Neutrophil (primary cell): ENCODE measurements around the gene ASXL1.

Experiments
- H3K27ac ChIP-seq: fragments of 200-600 bp; sonication (generic); 2 replicates; pipeline ENCODE4 v1.5.1; 2016; ENCODE audit warnings: mild to moderate bottlenecking, moderate library complexity
- H3K27me3 ChIP-seq: fragments of 200-600 bp; sonication (generic); 2 replicates; pipeline ENCODE4 v1.6.0; 2016; ENCODE audit warnings: mild to moderate bottlenecking
- H3K36me3 ChIP-seq: fragments of 200-600 bp; sonication (generic); 2 replicates; pipeline ENCODE4 v1.5.1; 2017
- H3K4me1 ChIP-seq, 2 experiments: fragments of 200-600 bp in 1 of 2; sonication (generic) in 1 of 2; 1 replicate in 1 of 2; 2 replicates in 1 of 2; pipeline versions ENCODE4 v1.5.1 to v1.6.1; 2013 to 2016; ENCODE audit warnings: low read depth in 1 of 2, low read length in 1 of 2, mild to moderate bottlenecking in 1 of 2, moderate library complexity in 1 of 2; ENCODE audit not compliant: control insufficient read depth in 1 of 2, insufficient read depth in 1 of 2
- H3K4me3 ChIP-seq, 2 experiments: fragments of 200-600 bp in 1 of 2; sonication (generic) in 1 of 2; 1 replicate in 1 of 2; 2 replicates in 1 of 2; pipeline ENCODE4 v1.5.1; 2013 to 2016; ENCODE audit warnings: low read depth in 1 of 2, low read length in 1 of 2, mild to moderate bottlenecking in 1 of 2, moderate library complexity in 1 of 2
- H3K9me3 ChIP-seq: fragments of 200-600 bp; sonication (generic); 2 replicates; pipeline ENCODE4 v1.5.1; 2016
- TF ChIP-seq, protein P1 (sequence below): fragments of 200-600 bp; sonication (generic); IDR thresholded peaks from 2 replicates; pipeline ENCODE4 v1.5.1; 2016; ENCODE audit warnings: antibody characterized with exemption

The ASXL1 gene

DNA sequence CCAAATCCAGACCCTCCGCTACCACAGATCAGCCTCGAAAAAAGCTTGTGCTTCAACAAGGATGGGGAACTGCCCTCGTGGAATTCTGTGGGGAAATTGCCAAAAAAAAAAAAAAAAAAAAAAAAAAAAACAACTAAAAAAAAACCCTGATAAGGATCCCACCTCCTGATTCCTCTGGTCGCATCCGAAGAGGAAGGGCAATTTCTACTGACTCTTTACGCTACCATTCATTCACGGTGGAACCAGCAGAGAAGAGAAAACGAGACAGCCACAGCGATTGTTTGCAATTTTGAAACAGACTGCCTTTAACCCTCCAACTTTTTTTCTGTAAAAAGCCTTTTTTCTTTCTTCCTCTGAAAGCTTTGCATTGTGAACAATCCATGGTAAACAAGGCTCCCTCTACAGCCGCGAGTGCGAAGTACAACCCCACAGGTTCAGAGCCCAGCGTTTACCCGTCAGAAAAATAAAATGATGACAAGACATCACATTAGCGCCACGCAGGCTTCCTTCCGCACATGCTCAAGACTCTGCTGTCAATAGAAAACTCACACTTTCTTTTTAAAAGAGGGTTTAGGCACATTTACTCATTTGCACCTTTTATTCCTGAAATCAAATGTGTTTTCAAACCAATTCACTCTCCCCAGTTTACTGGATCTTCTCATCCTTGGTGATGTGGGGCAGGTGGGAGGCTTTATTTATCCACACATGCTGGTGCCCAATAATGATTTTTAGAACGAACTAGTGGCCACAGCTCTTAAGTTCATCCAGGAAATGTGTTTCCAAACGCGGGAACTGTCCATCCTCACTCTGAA is 127.0 kb downstream of the ASXL1 start:
- Histone ChIP-seq H3K36me3 (no peaks in the 10 kb centered on the region), H3K27ac (peak overlapping the region; percentile 92), H3K27me3 (no peaks in the 10 kb centered on the region), H3K4me1 (peaks cover 29 to 40% of the 10 kb centered on the region in 2 experiments), H3K4me3 (peak overlapping the region; percentile 88 to 90), H3K9me3 (no peaks in the 10 kb centered on the region)
- TF ChIP-seq, protein P1, sequence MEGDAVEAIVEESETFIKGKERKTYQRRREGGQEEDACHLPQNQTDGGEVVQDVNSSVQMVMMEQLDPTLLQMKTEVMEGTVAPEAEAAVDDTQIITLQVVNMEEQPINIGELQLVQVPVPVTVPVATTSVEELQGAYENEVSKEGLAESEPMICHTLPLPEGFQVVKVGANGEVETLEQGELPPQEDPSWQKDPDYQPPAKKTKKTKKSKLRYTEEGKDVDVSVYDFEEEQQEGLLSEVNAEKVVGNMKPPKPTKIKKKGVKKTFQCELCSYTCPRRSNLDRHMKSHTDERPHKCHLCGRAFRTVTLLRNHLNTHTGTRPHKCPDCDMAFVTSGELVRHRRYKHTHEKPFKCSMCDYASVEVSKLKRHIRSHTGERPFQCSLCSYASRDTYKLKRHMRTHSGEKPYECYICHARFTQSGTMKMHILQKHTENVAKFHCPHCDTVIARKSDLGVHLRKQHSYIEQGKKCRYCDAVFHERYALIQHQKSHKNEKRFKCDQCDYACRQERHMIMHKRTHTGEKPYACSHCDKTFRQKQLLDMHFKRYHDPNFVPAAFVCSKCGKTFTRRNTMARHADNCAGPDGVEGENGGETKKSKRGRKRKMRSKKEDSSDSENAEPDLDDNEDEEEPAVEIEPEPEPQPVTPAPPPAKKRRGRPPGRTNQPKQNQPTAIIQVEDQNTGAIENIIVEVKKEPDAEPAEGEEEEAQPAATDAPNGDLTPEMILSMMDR: peak; percentile 86

DNA sequence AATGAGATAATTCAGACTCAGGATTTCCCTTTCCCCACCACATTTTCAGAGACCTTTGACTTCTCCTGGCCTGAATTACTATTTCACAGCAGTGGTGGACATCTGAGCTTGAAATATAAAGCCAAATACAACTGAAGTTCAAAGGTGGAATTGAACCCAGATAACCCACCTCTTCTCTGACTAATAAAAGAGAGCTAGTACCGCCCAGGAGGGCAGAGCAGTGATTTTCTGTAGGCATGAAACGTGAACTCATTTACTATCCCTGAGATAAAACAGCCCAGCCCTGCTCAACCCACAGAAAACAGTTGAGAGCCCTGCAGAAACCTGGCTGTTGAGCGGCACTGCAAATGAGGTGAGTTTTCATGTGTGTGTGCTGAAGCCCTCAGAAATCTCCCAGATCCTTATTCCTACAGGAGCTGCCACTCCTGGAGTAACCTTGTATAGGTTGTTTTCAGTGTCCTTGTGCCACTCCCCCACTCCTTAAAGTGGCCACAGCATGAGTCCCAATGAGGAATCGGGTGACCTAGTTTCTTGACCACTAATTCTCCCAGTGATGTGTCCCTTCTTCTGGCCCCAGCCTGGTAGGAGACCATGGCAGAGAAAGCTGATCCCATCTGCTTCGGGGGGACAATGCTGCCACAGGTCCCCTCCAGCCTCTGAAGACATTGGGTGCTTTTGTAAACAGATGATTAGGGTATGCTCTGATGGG is 127.8 kb downstream of the ASXL1 start:
- no peak overlapping the region for H3K4me3 ChIP-seq
- H3K27me3 ChIP-seq: no peaks in the 10 kb centered on the region
- TF ChIP-seq, protein P1: no peak
- no peaks in the 10 kb centered on the region for H3K36me3 ChIP-seq
- H3K4me1 ChIP-seq: peaks cover 24 to 32% of the 10 kb centered on the region in 2 experiments
- H3K9me3 ChIP-seq: no peaks in the 10 kb centered on the region
- H3K27ac ChIP-seq: peak overlapping the region; percentile 92

GRCh38 chr20:32487381-32487780 is 129.2 kb downstream of the ASXL1 start:
- no peak overlapping the region for H3K4me3 ChIP-seq
- TF ChIP-seq, protein P1: no peak
- no peaks in the 10 kb centered on the region for H3K9me3 ChIP-seq
- no peaks in the 10 kb centered on the region for H3K27me3 ChIP-seq
- H3K27ac ChIP-seq: no peak overlapping the region
- H3K4me1 ChIP-seq: peaks cover 10 to 17% of the 10 kb centered on the region in 2 experiments
- no peaks in the 10 kb centered on the region for H3K36me3 ChIP-seq

DNA sequence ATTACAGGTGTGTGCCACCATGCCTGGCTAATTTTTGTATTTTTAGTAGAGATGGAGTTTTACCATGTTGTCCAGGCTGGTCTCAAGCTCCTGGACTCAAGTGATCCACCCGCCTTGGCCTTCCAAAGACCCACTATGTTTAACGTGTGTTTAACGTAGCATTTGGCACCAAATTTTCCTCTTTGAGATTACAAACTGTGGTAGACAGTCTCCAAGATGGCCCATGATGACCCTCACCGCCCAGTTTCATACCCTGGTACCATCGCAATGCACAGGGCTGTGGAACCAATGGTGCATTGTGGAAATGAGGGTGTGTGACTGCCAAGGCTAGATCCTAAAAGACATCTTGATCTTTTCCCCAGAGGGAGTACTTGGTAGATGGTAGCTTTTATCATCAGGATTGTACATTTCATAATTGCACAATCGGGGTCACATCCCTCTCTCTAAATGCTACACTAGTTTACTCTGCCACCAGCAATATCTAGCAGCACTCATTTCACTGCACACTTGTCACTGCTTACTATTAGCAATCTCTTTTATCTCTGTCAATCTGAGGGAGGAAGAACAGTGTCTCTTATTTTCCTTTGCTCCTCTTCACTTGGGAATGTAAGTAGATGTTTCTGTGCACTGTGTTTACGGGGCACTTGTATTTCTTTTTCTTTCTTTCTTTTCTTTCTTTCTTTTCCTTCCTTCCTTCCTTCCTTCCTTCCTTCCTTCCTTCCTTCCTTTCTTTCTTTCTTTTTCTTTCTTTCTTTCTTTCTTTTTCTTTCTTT is 130.1 kb downstream of the ASXL1 start:
- Histone ChIP-seq H3K27ac (no peak overlapping the region), H3K4me3 (no peak overlapping the region), H3K4me1 (peaks cover 14 to 21% of the 10 kb centered on the region in 2 experiments), H3K27me3 (no peaks in the 10 kb centered on the region), H3K9me3 (no peaks in the 10 kb centered on the region), H3K36me3 (no peaks in the 10 kb centered on the region)
- TF ChIP-seq, protein P1: no peak
